GM12801 (cell line): Measurements from ENCODE around the gene CD14.

ENCODE experiments used
- TF ChIP-seq, protein P1 (sequence below): IDR thresholded peaks from one replicate; pipeline ENCODE4 v1.5.1; 2011; ENCODE audit warnings: control low read depth; ENCODE audit not compliant: insufficient read length; ENCODE audit errors: extremely low read depth

CD14 gene

DNA sequence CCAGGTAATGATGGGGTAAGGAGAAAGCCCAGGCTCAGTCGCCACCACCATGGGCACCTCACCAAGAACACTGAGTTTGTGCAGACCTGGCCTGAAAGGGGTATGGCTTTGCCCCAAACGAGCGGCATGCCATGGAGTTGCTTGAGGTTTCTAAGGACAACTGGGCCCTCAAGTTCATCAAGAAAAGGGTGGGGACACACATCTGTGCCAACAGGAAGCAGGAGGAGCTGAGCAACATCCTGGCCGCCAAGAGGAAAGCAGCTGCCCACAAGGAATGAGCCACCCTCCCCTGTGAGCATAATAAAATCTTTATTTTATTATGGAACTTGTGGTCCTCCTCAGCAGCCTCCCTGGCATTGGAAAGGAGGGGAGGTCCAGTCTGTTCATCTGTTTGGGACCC lies 23.8 kb downstream of the CD14 start:
- TF ChIP-seq, protein P1, sequence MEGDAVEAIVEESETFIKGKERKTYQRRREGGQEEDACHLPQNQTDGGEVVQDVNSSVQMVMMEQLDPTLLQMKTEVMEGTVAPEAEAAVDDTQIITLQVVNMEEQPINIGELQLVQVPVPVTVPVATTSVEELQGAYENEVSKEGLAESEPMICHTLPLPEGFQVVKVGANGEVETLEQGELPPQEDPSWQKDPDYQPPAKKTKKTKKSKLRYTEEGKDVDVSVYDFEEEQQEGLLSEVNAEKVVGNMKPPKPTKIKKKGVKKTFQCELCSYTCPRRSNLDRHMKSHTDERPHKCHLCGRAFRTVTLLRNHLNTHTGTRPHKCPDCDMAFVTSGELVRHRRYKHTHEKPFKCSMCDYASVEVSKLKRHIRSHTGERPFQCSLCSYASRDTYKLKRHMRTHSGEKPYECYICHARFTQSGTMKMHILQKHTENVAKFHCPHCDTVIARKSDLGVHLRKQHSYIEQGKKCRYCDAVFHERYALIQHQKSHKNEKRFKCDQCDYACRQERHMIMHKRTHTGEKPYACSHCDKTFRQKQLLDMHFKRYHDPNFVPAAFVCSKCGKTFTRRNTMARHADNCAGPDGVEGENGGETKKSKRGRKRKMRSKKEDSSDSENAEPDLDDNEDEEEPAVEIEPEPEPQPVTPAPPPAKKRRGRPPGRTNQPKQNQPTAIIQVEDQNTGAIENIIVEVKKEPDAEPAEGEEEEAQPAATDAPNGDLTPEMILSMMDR, result no peak

GRCh38 chr5:140608722-140609121 lies 24.3 kb downstream of the CD14 start:
- TF ChIP-seq, protein P1, result no peak

GRCh38 chr5:140607031-140607430 lies 25.9 kb downstream of the CD14 start:
- TF ChIP-seq, protein P1, result no peak

DNA sequence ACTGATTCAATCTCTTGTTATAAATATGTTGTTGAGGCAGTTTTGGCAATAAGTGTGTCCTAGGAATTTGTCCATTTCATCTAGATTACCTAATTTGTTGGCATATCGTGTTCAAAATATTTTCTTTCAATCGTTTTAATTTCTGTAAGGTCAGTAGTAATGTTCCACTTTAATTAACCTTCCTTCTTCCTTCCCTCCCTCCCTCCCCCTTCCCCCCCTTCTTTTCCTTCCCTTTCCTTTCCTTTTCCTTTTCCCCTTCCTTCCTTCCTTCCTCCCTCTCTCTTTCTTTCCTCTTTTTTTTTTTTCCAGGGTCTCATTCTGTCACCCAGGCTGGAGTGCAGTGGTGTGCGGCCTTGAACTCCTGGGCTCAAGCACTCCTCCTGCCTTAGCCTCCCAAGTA lies 27.1 kb downstream of the CD14 start:
- TF ChIP-seq, protein P1, result no peak

DNA sequence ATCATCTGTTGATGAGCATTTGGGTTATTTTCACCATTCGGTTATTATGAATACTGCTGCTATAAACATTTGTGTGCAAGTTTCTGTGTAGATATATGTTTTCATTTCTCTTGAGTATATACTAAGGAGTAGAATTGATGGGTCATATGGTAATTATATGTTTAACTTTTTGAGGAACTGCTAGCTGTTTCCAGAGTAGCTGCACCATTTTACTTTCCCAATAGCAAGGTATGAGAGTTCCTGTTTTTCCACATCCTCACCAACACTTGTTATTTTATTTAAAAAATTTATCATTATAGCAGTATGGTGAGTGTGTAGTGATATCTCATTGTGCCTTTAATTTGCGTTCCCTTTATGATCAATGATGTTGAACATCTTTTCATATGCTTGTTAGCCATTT lies 29.2 kb downstream of the CD14 start:
- TF ChIP-seq, protein P1, result no peak

DNA sequence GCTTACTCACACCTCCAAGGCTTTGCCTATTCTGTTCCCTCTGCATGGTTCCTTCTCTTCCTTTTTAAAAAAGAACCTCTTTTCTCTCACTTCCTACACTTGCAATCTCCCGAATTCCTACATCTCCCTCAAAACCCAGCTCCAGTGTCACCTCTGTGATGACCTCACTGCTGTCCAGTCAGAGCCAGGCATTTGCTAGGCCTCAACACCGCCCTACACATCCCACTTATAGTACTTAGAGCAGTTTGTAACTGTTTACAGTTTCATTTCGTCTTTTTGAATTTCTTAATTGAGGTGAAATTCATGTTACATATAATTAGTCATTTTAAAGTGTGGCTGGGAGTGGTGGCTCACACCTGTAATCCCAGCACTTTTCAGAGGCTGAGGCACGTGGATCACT lies 30.8 kb downstream of the CD14 start:
- TF ChIP-seq, protein P1, result no peak

DNA sequence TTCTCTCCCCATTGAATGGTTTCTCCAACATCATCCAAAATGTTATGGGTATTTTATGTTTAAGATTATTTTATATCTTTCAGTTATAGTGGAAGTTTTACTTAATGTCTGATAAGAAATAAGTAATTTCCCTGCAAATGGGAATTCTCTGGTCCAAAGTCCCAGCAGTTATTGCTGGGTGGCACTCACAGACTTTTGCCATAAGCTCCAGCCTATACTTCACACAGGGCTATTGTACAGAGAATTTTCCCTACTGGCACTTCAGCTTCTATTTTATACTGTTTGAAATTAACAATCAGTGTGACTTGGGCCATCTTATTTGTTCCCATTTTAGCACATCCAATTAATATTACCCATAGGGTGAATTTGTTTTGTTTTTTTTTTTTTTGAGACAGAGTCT lies 32.9 kb downstream of the CD14 start:
- TF ChIP-seq, protein P1, result no peak

DNA sequence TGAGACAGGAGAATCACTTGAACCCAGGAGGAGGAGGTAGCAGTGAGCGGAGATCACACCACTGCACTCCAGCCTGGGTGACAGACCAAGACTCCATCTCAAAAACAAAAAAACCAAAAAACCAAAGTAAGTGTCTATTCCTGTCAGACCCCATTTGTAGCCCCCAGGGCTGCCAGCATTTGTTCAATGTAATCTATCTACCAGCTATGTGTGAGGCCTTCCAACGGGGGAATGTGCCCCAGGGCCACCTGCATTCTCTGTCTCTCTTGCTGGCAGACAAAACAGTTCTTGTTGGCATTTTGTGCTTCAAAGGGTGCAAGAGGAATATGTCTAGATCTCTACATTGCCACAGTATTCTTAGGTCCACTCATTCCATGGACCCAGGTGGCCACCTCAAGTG lies 34.1 kb downstream of the CD14 start:
- TF ChIP-seq, protein P1, result no peak
